Epithelial cell of esophagus (primary cell): ENCODE data around the gene CBLB.

Experiments
- DNase-seq: peaks from one replicate; pipeline ENCODE4 v3.0.0; 2010; ENCODE audit warnings: low read depth
- H3K4me3 ChIP-seq: 2 replicates; pipeline ENCODE4 v1.5.1; 2011; ENCODE audit warnings: mild to moderate bottlenecking, low read length, control low read depth
- TF ChIP-seq, protein P1 (sequence below): IDR thresholded peaks from 2 replicates; pipeline ENCODE4 v1.5.1; 2011; ENCODE audit warnings: low read depth, mild to moderate bottlenecking, low read length, control low read depth, inconsistent platforms; ENCODE audit not compliant: insufficient read depth; ENCODE audit errors: missing control alignments

The CBLB gene

DNA sequence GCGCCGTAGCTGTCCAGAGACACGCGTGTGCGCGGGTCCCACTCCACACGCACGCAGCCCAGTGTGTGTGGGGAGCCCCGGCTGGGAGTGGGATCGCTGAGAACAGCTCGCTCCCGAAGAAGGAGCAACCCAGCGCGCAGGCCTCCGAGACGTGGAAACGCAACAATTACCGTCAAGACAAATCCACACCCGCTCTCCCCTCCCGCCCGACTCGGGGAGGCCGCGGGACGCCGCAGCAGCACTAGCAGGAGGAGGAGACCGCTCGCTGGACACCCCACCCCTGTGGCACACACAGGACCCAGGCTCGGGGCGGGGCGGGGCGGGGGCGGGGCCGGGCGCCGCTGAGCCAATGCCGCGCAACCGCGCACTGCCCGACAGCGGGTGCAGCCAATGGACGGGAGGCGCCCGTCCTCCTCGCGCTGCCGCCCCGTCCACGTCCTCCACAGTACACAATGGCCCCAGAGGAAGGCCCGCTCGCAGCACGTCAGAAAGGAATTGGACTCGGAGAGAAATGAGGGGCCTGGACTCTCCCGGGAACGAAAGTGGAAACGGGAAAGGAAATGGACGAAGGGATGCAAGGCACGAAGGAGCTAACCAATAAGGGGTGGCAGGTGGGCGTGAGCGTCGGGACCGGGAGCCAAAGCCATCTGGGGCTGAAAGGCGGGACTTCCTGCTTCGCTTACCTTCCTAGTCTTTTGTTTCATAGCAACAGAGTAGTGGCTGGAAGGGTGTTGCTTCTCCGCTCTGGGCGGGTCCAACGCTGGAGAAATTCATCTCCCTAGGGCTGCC is at the start of gene CBLB:
Gene CBLB, minus strand, starts transcription at position 271 of the 789 bp plus-strand sequence. CDS start 1,435 bp downstream, outside the sequence.
- peak within 1 kb of the TSS; percentile 79 for H3K4me3 ChIP-seq
- peak; percentile 98 for DNase-seq
- TF ChIP-seq, protein P1, sequence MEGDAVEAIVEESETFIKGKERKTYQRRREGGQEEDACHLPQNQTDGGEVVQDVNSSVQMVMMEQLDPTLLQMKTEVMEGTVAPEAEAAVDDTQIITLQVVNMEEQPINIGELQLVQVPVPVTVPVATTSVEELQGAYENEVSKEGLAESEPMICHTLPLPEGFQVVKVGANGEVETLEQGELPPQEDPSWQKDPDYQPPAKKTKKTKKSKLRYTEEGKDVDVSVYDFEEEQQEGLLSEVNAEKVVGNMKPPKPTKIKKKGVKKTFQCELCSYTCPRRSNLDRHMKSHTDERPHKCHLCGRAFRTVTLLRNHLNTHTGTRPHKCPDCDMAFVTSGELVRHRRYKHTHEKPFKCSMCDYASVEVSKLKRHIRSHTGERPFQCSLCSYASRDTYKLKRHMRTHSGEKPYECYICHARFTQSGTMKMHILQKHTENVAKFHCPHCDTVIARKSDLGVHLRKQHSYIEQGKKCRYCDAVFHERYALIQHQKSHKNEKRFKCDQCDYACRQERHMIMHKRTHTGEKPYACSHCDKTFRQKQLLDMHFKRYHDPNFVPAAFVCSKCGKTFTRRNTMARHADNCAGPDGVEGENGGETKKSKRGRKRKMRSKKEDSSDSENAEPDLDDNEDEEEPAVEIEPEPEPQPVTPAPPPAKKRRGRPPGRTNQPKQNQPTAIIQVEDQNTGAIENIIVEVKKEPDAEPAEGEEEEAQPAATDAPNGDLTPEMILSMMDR: no peak

DNA sequence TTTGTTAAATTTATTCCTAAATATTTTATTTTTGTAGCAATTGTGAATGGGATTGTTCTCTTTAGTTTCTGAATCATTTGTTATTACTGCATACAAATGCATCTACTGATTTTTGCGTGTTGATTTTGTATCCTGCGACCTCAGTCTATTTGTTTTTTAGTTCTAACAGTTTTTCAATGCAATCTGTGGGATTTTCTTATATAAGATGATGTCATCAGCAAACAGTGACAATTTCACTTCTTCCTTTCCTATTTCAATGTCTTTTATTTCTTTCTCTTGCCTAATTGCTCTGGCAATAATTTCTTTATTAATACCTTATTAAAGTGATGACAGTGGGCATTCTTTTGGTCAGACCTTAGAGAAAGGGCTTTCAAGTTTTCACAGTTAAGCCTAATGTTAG is 48.0 kb upstream of the CBLB start:
- TF ChIP-seq, protein P1: no peak
- H3K4me3 ChIP-seq: no peak overlapping the region
- no peak for DNase-seq

DNA sequence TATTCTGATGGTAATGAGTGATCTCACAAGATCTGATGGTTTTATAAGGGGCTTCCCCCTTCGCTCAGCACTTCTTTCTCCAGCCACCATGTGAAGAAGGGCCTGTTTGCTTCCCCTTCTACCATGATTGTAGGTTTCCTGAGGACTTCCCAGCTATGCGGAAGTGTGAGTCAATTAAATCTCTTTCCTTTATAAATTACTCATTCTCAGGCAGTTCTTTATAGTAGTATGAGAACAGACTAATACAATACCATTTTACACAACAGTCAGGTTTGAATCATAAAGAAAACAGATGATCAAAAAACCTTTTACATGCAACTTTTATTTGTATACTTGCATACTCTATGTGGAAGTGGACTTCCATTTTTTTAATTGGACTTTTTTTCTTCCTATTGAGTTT is 46.7 kb upstream of the CBLB start:
- DNase-seq: peak; percentile 76
- no peak overlapping the region for H3K4me3 ChIP-seq
- TF ChIP-seq, protein P1: no peak

DNA sequence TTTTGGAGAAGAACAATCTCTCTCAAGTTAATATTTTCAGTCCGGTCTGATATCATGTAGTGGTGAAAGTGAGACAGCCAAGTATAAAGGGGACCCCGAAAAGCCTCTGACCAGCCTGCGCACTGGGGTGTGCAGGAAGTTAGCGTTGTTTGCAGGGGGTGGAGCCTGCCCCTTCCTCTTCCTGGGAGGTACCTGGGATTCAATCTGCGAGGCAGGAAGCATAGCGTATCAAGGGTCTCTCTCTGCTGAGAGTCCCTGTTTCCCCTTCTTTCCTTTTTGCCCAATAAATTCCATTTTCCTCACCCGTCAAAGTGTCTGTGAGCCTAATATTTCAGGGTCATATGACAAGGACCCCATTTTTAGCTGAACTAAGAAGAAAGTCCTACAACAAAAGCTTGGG is 44.8 kb upstream of the CBLB start:
- H3K4me3 ChIP-seq: no peak overlapping the region
- TF ChIP-seq, protein P1: no peak
- no peak for DNase-seq

DNA sequence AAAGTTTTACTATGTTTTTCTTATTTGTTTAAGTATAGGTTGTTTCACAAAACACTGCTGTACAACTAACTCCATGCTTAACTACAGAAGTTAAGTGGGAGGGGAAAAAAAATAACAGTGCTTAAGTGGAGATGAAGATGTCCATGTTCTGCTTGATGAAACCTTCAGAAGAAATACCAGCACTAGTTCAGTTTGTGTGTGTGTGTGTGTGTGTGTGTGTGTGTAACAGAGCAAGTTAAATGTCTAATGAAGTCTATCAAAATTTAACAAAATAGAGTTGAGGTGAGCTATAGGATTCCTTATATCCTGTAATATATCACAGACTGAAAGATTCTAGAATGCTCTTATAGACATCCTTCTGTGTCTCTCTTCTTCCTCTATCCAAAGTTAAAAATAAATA is 44.1 kb upstream of the CBLB start:
- no peak overlapping the region for H3K4me3 ChIP-seq
- no peak for DNase-seq
- TF ChIP-seq, protein P1: no peak

DNA sequence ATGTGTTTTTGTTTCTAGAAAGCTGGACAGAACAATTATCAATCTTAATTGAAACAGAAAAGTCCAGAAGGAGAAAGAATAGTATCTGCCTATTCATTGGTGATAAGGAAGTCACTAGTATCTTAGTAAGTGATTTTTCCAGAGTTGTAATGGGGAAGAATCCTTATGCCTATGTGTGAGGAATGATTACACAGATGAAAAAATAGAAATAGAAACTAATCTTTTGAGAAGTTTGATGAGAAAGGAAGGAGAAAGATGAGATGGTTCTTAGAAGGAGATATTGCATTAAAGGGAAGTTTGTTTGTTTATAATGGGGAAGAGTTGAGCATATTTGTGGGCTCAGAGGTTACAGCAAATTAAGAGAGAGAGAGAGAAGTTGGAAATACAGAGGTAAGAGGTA is 42.7 kb upstream of the CBLB start:
- TF ChIP-seq, protein P1: no peak
- DNase-seq: no peak
- no peak overlapping the region for H3K4me3 ChIP-seq

DNA sequence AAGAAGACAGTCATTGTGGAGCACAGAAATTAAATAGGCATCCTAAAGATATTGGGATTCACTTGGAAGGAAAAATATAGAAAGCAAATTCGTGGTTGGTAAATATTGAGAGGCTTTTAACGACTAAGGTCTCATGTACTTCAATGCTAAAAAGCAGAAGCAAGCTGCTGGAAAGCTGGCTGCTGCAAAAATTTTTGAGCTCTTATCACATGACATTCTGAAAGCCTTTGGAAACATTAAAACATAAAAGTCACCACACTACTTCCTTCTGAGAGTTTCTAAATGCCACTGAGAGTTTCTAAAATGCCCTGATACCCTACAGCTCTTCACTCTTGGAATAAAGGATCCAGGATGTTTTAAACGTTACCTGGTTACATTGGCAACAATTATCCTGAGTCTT is 39.0 kb upstream of the CBLB start:
- DNase-seq: no peak
- no peak overlapping the region for H3K4me3 ChIP-seq
- TF ChIP-seq, protein P1: no peak
